Astrocyte (in vitro differentiated cells and primary cell): ENCODE data around the gene ELAVL2. TPM values are rescaled to one million over a fixed set of nuclear protein-coding genes. Genes with fewer than 3 reads are reported as not detected.

Experiments used
- DNase-seq: peaks from one replicate; pipeline ENCODE4 v3.0.0-alpha.2; 2010; ENCODE audit warnings: low read depth
- FAIRE-seq: peaks from 2 replicates; lab custom pipeline; 2011; peaks lifted over from hg19 to GRCh38; lab: Jason Lieb, UNC
- H2AFZ ChIP-seq: 2 replicates; pipeline ENCODE4 v1.6.0; 2012; ENCODE audit warnings: low read depth, low read length, inconsistent platforms
- H3K27ac ChIP-seq: 2 replicates; pipeline ENCODE4 v1.5.1; 2011; ENCODE audit warnings: low read depth, low read length, inconsistent platforms
- H3K27me3 ChIP-seq: 2 replicates; pipeline ENCODE4 v1.6.0; 2011; ENCODE audit warnings: low read length, inconsistent platforms; ENCODE audit not compliant: insufficient read depth
- H3K36me3 ChIP-seq: 2 replicates; pipeline ENCODE4 v1.5.1; 2011; ENCODE audit warnings: low read length, inconsistent platforms; ENCODE audit not compliant: insufficient read depth
- H3K4me1 ChIP-seq: 2 replicates; pipeline ENCODE4 v1.5.1; 2011; ENCODE audit warnings: low read length, inconsistent platforms; ENCODE audit not compliant: insufficient read depth
- H3K4me2 ChIP-seq: 2 replicates; pipeline ENCODE4 v1.6.0; 2012; ENCODE audit warnings: low read length, inconsistent platforms
- H3K4me3 ChIP-seq: 2 replicates; pipeline ENCODE4 v1.5.1; 2011; ENCODE audit warnings: low read depth, mild to moderate bottlenecking, low read length, inconsistent platforms; ENCODE audit not compliant: insufficient read depth
- H3K79me2 ChIP-seq: 2 replicates; pipeline ENCODE4 v1.6.0; 2012; ENCODE audit warnings: mild to moderate bottlenecking, low read length, inconsistent platforms; ENCODE audit not compliant: insufficient read depth
- H3K9ac ChIP-seq: 2 replicates; pipeline ENCODE4 v1.6.0; 2012; ENCODE audit warnings: mild to moderate bottlenecking, low read length, inconsistent platforms
- H3K9me3 ChIP-seq: 2 replicates; pipeline ENCODE4 v1.5.1; 2012; ENCODE audit warnings: low read depth, mild to moderate bottlenecking, low read length, inconsistent platforms; ENCODE audit not compliant: insufficient read depth
- H4K20me1 ChIP-seq: 2 replicates; pipeline ENCODE4 v1.6.0; 2012; ENCODE audit warnings: low read length, inconsistent platforms; ENCODE audit not compliant: insufficient read depth
- H3K27ac Mint-ChIP-seq: one replicate; pipeline ENCODE4 v1.8.0; 2021; ENCODE audit warnings: mild to moderate bottlenecking, mixed read lengths; ENCODE audit not compliant: unreplicated experiment
- H3K27me3 Mint-ChIP-seq: one replicate; pipeline ENCODE4 v1.8.0; 2021; ENCODE audit warnings: low read depth, mixed read lengths; ENCODE audit not compliant: unreplicated experiment
- H3K36me3 Mint-ChIP-seq: one replicate; pipeline ENCODE4 v1.8.0; 2021; ENCODE audit warnings: low read depth, mixed read lengths; ENCODE audit not compliant: unreplicated experiment
- H3K4me1 Mint-ChIP-seq: one replicate; pipeline ENCODE4 v1.8.0; 2021; ENCODE audit warnings: low read depth, mixed read lengths; ENCODE audit not compliant: unreplicated experiment
- H3K4me3 Mint-ChIP-seq: one replicate; pipeline ENCODE4 v1.8.0; 2021; ENCODE audit warnings: mild to moderate bottlenecking, moderate library complexity, mixed read lengths; ENCODE audit not compliant: unreplicated experiment
- H3K9me3 Mint-ChIP-seq: one replicate; pipeline ENCODE4 v1.8.0; 2021; ENCODE audit warnings: mild to moderate bottlenecking, mixed read lengths; ENCODE audit not compliant: unreplicated experiment
- CTCF ChIP-seq: IDR thresholded peaks from 2 replicates; pipeline ENCODE4 v1.5.1; 2011; ENCODE audit warnings: low read depth, mild to moderate bottlenecking, inconsistent platforms, low read length, moderate library complexity; ENCODE audit not compliant: insufficient read depth
- EZH2 ChIP-seq: IDR thresholded peaks from 2 replicates; pipeline ENCODE4 v1.6.1; 2012; ENCODE audit warnings: mild to moderate bottlenecking, low read length, inconsistent platforms; ENCODE audit not compliant: insufficient read depth
- total RNA-seq: library from RNA; stranded (reverse); gene quantifications from 2 replicates; pipeline ENCODE4 v1.2.1, GENCODE V29; 2021

Gene ELAVL2
- total RNA-seq, 1 donor from 2014 or later: 22.2 TPM

- no peak overlapping the region for H3K4me3 Mint-ChIP-seq
- H3K79me2 ChIP-seq: no peaks in the 10 kb centered on the region
- no peaks in the 10 kb centered on the region for H3K4me1 ChIP-seq
- no peaks in the 10 kb centered on the region for H3K9me3 Mint-ChIP-seq
- H3K27me3 ChIP-seq: no peaks in the 10 kb centered on the region
- no peak overlapping the region for H3K9ac ChIP-seq
- H3K36me3 ChIP-seq: no peaks in the 10 kb centered on the region
- peaks cover 14% of the 10 kb centered on the region for H3K4me1 Mint-ChIP-seq
- TF ChIP-seq CTCF (no peak), EZH2 (no peak)
- no peak overlapping the region for H3K27ac Mint-ChIP-seq
- no peak overlapping the region for H3K27ac ChIP-seq
- FAIRE-seq (no peak), DNase-seq (no peak)
- no peaks in the 10 kb centered on the region for H3K9me3 ChIP-seq
- H4K20me1 ChIP-seq: no peaks in the 10 kb centered on the region
- no peak overlapping the region for H3K4me3 ChIP-seq
- H2AFZ ChIP-seq: no peak overlapping the region
- no peaks in the 10 kb centered on the region for H3K27me3 Mint-ChIP-seq
- no peak overlapping the region for H3K4me2 ChIP-seq
- no peaks in the 10 kb centered on the region for H3K36me3 Mint-ChIP-seq
Measured at GRCh38 chr9:23784962-23785361, 41.1 kb downstream of the ELAVL2 start.

GRCh38 chr9:23783509-23783908 is 42.5 kb downstream of the ELAVL2 start:
- Histone ChIP-seq H3K27ac (no peak overlapping the region), H3K79me2 (no peaks in the 10 kb centered on the region), H3K4me1 (peaks cover 6% of the 10 kb centered on the region), H3K9ac (no peak overlapping the region), H3K36me3 (no peaks in the 10 kb centered on the region), H3K4me2 (no peak overlapping the region), H3K9me3 (no peaks in the 10 kb centered on the region), H2AFZ (no peak overlapping the region), H3K4me3 (no peak overlapping the region), H3K27me3 (no peaks in the 10 kb centered on the region), H4K20me1 (no peaks in the 10 kb centered on the region)
- no peaks in the 10 kb centered on the region for H3K9me3 Mint-ChIP-seq
- H3K4me1 Mint-ChIP-seq: peaks cover 26% of the 10 kb centered on the region
- DNase-seq: no peak
- FAIRE-seq: no peak
- H3K4me3 Mint-ChIP-seq: no peak overlapping the region
- no peaks in the 10 kb centered on the region for H3K36me3 Mint-ChIP-seq
- H3K27ac Mint-ChIP-seq: no peak overlapping the region
- TF ChIP-seq EZH2: no peak
- no peak for TF ChIP-seq CTCF
- H3K27me3 Mint-ChIP-seq: no peaks in the 10 kb centered on the region

DNA sequence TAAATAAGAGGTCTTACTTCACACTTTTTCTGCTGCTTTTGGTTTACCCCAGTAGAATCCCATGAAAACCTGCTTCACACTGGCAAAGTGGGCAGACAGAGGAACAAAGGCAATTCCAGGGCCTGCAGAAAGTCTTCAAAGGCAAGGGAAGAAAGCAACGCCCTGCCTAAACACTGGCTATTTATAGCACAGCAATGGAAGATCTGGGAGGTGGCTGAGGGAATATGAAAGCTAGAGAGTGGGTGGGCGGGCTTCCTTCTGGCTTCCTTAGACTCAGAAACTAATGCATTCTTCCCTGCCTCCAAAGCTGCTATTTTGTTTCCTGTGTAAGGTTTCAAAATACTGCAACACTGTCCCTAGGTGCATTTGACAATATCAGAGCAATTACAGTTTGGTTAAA is 46.8 kb downstream of the ELAVL2 start:
- no peaks in the 10 kb centered on the region for H3K27me3 ChIP-seq
- Mint-ChIP-seq H3K36me3 (no peaks in the 10 kb centered on the region), H3K27me3 (no peaks in the 10 kb centered on the region), H3K9me3 (no peaks in the 10 kb centered on the region), H3K4me1 (peaks cover 61% of the 10 kb centered on the region), H3K4me3 (peak overlapping the region; percentile 73), H3K27ac (peak overlapping the region; percentile 89)
- FAIRE-seq: no peak
- DNase-seq: peak; percentile 7
- peaks cover 6% of the 10 kb centered on the region for H3K4me1 ChIP-seq
- H3K9me3 ChIP-seq: no peaks in the 10 kb centered on the region
- no peaks in the 10 kb centered on the region for H4K20me1 ChIP-seq
- H3K4me2 ChIP-seq: peak overlapping the region; percentile 66
- no peak overlapping the region for H3K27ac ChIP-seq
- peak overlapping the region; percentile 24 for H2AFZ ChIP-seq
- H3K4me3 ChIP-seq: no peak overlapping the region
- no peaks in the 10 kb centered on the region for H3K79me2 ChIP-seq
- H3K9ac ChIP-seq: no peak overlapping the region
- TF ChIP-seq CTCF (no peak), EZH2 (no peak)
- no peaks in the 10 kb centered on the region for H3K36me3 ChIP-seq
